T-helper 22 cell (primary cell): Measurements from ENCODE around the gene DGKH.

Source experiments
- DNase-seq: peaks from one replicate; pipeline ENCODE4 v3.0.0-alpha.2; 2020; ENCODE audit warnings: low read depth

DGKH gene, protein sequence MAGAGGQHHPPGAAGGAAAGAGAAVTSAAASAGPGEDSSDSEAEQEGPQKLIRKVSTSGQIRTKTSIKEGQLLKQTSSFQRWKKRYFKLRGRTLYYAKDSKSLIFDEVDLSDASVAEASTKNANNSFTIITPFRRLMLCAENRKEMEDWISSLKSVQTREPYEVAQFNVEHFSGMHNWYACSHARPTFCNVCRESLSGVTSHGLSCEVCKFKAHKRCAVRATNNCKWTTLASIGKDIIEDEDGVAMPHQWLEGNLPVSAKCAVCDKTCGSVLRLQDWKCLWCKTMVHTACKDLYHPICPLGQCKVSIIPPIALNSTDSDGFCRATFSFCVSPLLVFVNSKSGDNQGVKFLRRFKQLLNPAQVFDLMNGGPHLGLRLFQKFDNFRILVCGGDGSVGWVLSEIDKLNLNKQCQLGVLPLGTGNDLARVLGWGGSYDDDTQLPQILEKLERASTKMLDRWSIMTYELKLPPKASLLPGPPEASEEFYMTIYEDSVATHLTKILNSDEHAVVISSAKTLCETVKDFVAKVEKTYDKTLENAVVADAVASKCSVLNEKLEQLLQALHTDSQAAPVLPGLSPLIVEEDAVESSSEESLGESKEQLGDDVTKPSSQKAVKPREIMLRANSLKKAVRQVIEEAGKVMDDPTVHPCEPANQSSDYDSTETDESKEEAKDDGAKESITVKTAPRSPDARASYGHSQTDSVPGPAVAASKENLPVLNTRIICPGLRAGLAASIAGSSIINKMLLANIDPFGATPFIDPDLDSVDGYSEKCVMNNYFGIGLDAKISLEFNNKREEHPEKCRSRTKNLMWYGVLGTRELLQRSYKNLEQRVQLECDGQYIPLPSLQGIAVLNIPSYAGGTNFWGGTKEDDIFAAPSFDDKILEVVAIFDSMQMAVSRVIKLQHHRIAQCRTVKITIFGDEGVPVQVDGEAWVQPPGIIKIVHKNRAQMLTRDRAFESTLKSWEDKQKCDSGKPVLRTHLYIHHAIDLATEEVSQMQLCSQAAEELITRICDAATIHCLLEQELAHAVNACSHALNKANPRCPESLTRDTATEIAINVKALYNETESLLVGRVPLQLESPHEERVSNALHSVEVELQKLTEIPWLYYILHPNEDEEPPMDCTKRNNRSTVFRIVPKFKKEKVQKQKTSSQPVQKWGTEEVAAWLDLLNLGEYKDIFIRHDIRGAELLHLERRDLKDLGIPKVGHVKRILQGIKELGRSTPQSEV

DNA sequence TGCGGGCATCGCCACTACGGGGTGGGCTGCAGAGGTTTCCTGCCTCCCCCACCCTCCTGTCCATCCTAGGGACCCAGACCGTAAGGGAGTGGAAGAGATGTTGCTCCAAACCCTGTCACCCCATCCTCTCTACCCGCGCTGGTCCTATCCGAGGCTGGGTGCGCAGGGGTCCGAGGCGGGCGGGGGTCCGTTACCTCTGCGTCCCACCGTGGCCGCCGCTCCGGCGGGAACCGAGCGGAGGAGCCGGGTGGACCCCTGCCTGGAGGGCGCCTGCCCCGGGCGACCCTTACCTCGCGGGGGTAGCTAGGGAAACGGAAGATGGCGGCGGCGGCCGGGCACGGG, at the start of gene DGKH:
Gene DGKH (plus strand): TSS at position 307 of the 342 bp plus-strand sequence. CDS start 126 bp downstream, outside the sequence.
- DNase-seq, result no peak

DNA sequence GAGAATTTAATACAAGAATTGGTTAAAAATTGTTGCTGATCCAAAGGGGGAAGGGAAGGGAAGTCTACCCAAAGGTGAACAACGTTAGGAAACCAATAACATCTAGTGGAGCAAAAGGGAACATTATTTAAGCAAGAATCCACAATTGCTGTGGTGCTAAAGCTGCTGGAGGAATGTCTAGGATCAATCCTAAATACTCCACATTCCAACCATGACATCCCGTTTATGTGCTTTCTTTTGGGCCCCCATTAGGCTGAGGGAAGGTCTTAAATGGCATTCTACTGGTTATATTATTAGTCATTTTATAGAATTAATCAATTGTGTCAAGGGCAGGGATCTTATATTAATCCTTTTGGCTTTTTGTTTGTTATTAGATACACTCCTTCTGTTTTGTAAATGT, 47.6 kb upstream of the DGKH start:
- DNase-seq, result no peak

DNA sequence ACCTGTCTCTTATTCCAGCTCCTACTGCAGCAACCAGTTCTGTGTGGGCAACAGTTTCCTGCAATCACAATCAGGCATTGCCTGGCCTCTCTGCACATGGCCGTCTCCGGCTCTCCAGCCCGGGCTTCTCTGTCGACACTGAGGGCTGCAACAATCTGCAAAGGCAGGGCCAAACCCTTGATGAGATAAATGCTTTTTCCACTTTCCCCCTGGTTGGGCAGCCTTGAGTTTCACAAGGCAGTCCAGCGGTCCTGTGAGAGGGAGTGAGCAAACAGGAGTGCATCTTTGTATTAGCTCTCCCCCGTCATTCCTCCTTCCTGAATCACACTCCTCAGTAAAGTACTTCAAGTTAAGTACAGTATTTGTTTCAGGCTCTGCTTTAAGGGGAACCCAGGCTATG, 46.9 kb upstream of the DGKH start:
- no peak for DNase-seq

DNA sequence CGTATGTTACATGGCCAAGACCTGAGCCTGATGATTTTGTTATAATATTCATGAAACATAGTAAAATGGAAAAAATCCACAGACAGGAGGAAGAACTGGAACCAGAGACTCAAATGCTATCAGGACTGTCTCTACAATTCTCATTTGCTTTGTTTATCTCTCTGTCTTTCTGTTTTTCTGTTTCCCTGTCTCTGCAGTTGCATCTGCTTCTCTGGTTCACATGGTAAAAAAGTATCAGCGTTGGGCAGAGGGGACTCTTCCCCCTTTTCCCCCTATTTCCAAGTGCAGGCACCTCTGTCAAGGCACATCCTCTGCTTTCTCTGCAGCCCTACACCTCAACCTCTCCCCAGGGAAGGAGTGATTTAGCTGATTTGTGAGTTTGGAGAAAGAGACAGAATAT, 46.4 kb upstream of the DGKH start:
- DNase-seq, result no peak

DNA sequence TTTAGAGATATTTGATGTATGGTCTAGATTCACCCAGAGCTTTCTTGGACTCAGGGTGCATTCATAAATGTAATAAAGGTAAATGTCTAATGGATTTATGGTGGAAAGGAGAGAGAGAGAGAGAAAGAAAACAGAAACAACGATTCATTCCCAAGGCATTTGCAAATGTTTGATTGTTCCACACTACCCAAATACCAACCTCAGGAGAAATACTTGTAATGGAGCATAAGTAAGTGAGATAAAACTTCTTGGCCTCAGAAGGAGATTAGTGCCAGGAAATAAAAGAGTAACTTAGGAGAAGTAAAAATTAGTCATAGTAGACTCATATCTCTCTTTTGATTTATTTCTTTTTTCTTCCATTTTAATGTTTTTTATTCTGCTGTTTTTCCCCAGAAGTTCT, 40.6 kb upstream of the DGKH start:
- no peak for DNase-seq

DNA sequence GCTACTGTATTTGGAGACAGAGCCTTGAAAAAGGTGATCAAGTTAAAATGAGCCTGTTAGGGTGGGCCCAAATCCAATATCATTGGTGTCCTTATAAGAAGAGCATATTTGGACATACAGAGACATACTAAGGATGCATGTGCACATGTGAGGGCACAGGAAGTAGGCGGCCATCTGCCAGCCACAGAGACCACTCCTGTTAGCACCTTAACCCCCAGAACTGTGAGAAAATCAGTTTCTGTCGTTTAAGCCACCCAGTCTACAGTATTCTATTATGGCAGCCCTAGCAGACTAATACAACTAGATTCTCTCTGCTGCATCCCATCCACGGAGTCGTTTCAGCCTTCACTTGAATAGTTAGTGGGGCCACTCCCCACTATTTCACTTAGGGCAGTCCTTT, 39.4 kb upstream of the DGKH start:
- DNase-seq, result no peak

DNA sequence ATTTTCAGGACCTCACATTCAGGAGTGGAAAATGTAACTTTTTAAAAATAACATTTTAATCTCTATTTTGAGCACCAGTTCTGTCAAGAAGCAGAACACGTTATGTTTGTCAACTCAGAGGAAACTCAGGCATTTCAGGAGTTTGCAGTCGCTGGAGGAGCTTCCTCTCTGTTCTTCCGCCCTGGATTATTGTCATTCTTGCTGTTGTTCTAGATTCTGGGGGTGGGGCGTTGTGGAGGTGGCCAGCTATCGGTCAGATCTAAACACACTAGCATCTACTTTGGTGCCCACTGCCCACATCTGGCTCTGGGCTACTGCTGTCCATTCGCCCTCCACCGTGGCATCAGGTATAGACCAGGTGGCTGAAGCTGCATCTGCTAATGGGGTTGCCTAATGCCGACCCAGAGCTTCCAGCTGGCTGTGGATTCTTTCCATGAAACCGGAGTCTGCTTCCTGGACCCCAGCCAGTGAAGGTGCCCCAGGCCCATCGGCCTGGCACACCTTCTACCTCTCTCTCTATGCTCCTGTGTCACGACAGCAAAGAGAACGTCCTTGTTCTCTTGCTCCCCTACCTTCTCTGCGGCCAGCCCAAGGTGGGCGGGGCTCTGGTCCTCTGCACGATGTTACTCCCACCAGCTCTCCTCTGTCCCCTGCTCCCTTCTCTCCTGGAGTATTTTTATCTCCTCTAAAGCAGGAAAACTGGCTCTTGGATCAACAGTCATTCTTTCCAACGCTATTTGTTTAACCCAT, 36.7 kb upstream of the DGKH start:
- DNase-seq, result no peak

DNA sequence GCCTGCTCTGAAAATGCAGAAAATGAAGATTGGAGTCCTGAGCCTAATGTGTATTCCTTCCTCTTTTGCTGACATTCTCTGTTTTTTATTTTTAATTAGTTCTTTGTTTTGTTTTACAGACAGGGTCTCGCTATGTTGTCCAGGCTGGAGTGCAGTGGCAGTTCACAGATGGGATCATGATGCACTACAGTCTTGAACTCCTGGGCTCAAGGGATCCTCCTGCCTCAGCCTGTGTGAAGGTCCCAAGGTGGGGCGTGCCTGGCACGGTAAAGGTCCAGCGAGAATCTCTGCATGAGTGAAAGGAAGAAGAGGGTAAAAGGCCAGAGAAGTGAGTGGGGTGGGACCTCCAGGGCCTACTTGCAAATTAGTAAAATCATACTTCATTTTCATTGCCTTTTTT, 34.3 kb upstream of the DGKH start:
- no peak for DNase-seq

DNA sequence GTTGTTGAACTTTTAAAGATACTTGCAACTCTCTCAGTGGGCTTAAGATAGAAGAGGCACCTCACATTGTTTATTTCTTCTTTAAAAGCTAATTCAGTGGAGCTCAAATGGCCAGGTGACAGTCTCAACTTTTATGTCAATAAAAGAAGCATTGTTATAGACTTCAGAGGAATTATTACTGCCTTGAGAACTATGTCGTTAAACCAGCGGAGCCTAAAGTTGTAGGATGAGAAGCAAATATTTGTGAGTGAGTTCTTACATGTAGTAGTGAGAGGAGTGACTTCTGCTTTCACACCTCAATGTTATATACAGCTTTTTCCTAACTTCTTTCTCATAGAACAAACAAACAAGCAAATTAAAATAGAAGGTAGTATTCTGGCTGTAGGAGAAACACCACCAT, 31.2 kb upstream of the DGKH start:
- DNase-seq, result no peak

DNA sequence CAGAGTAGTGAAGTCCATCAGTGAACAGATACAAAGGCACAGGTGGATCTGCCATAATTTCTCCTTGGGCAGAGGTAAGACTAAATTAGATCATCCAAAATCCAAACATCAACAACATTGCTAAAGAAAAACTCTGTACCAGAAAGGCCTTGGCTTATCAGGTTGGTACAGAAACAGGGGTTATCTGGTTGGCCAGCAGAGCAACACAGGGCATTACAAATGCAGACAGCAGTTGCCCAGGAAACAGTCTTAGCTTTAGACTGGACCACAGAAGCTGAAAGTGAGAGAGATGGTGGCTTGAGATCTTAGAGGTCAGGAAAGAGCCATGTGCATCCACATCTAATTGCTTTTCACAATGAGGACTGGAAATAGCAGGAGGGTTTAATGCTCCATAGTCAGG, 26.6 kb upstream of the DGKH start:
- DNase-seq, result no peak

DNA sequence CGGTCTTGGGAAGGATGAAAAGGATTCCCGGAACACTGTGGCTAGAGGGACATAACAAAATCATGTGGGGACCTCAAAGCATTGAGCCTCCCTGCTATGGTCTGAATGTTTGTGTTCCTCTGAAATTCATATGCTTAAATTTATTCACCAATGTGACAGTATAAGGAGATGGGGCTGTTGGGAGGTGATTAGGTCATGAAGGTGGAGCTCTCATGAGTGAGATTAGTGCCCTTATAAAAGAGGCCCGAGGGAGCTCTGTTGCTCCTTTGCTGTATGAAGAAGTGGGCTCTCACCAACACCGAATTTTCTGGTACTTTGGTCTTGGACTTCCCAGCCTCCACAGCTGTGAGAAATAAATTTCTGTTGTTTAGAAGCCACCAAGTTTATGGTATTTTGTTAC, 26.1 kb upstream of the DGKH start:
- DNase-seq, result no peak

DNA sequence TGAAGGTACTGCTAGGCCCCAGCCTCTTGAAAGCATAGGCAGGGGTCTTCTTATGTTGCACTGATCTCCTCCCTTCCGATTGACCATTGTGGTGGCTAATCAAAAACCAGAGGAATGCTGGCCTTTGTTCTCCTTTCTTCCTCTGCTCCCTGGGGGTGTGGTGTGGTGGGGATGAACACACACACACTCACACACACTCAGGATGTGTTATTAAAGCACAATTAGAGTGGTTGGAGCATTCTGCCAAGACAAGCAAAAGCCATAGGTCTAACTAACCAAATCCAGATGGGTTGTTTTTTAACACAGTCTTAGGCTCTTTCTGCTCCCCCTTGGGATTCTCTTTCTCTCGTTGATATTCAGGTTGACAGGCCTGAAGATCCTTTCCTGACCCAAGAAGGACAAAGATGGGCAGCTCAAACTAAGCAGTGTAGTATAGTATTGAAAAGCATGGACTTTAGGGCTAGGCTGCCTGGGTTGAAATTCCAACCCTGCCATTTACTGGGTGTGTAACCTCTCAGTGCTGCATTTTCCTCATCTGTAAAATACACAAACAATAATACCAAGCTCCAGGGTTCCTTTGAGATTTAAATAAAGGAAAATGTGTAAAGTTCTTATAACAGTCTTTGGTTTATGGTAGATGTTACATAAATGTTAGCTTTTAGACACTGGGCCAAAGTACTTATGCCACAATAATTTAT, 25.5 kb upstream of the DGKH start:
- DNase-seq, result no peak

DNA sequence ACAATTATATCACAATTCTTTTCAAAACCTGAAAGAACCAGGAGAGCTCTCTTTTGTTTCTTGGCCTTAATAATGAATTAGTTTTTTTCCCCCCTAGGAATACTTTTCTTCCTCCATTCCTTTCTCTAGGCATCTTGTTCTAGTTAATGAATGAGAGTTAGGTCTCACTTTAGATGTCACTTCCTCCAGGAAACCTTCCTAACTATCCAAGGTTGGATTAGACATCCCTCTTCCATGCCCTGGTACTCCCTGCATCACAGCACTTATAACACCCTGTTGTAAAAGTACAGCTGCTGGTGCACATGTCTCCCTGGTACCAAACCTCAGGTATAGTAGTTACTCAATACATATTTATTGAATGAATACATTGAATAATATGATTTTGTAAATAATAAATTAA, 21.2 kb upstream of the DGKH start:
- DNase-seq, result no peak

DNA sequence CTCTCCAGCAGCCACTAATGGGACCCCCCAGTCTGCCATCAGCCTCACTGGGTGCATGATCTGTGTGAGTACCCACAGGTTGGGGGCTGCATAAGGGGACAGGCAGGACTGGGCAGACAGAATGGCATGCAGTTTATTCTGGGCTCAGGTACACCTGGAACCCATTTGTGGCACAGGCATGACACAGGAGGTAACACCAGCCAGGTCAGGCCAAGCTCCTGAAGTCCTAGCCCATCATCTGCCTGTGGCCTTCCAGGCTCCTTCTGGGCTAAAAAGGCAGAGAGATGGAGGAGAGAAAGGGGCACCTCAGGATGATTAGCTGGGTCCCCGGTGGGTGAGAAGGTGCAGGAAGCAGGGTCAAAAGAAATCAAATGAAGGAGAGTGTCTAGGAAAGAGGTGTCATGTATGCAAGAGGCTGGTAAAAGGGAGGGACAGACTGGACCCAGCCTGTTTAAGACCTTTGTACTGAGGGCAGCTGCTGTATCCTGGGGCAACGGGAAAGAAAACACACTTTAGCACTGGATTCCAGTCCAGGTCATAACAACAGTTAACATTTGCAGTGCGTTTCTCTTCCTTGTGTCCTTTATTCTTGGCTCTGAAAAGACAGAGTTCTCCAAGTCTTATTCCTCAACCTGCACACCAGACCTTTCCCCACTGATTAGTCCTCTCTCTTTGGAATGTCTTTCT, 20.2 kb upstream of the DGKH start:
- DNase-seq, result no peak

DNA sequence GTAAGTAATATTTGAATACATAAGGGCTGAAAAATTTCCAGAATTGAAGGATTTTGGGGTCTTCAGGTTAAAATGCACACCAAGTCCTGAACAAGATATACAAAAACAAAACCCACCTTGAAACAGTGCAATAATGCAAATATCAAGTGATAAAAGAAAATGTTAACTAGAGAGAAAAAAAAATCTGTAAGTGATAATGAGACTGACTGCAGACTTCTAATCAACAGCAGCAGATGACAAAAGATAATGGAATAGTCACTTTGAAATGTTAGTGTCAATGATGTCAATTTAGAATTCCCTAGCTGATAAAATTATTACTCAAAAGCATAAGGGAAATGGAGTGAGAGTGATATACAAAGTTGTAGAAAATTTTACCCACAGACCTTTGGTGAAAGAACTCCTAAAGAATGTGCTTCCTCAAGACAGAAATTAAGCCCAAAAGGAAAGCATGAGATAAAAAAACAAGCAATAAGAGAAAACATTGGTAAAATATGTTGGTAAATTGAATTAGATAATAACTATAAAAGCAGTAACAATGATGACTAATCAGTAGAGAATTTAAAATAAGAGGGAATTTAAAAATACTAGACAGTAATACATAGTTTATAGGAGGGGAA, 12.4 kb upstream of the DGKH start:
- DNase-seq, result no peak

DNA sequence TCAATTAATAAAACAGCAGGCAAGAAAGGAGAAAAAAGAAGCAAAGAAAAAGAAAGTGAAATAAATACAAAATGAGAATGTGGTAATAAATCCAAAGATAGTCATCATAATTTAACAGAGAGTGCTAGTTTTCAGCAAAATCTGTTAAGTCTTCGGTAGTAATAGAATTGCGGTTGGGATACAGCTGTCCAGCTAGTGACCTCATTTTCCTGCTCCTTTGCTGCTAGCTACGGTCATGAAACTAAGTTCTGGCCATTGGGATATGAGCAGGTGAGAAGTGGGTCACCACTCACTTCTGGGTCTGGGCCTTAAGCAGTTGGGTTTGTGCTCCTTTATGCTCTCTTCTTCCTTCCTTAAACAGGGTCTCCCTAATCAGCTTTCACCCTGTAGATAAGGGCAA, 11.7 kb upstream of the DGKH start:
- DNase-seq, result no peak

DNA sequence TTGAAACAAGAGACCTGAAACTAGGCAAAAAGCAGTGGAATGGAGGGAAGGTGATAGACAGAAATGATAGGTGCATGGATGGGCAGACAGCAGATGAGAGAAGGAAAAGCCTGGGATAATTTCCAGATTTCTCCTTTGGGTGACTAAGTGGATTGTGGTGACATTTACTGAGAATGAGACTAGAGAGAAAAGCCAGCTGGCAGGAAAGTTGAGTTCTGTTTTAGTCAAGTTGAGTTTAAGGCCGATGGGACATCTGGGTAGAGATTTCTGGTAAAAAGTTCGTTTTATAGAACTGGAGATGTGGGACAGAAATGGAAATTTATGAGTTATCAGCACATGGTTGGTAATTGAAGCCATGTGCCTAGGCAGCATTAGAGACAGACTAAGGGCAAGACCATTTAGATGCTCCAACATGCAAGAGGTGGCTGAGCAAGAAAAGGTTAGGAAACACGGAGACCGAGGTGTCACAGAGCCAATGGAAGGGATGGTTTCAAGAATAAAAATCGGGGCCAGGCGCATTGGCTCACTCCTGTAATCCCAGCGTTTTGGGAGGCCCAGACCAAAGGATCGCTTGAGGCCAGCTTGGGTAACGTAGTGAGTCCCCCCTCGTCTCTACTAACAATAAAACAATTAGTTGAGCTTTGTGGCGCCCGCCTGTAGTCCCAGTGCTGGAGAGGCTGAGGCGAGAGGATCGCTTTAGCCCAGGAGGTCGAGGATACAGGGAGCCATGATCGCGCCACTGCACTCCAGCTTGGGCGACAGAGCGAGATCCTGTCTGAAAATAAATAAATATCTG, 9.6 kb upstream of the DGKH start:
- DNase-seq, result no peak

DNA sequence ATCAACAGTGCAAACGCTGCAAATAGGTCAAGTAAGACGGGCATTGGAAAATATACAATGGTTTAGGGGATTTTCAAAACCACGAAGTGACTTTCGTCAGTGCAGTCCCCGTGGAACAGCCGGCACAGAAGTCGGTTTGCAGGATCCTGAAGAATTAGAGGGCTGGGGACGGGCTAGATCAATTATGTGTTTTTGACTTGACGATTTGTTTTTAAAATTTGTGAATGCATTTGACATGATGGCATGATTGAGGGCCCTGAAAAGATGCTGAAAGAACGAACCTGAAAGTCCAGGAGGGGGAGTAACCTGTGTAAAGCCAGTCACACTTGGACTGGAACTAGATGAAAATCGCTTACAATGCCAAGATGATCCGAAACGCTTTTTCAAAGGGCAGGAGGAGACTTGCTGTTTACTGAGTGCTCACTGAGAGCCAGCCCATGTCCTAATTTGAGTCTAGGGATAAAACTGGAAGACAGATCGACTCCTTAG, 8.9 kb upstream of the DGKH start:
- DNase-seq, result no peak
